Fibroblast of lung (primary cell): ENCODE measurements around the gene RIPK4. TPM values are rescaled to one million over a fixed set of nuclear protein-coding genes. Genes with fewer than 3 reads are reported as not detected.

ENCODE experiments used
- DNase-seq, 2 donors: peaks; one replicate each; pipeline versions ENCODE4 v3.0.0 to v3.0.0-alpha.2; 2010; ENCODE audit warnings: low read depth in 2 of 2
- H2AFZ ChIP-seq: 2 replicates; pipeline ENCODE4 v1.5.1; 2012; ENCODE audit warnings: low read length, control low read depth, inconsistent platforms
- H3K27ac ChIP-seq: 2 replicates; pipeline ENCODE4 v1.5.1; 2011; ENCODE audit warnings: low read length, control low read depth; ENCODE audit not compliant: insufficient read depth
- H3K27me3 ChIP-seq: 2 replicates; pipeline ENCODE4 v1.5.1; 2011; ENCODE audit warnings: mild to moderate bottlenecking, low read length; ENCODE audit not compliant: control insufficient read depth, insufficient read depth
- H3K36me3 ChIP-seq: 2 replicates; pipeline ENCODE4 v1.5.1; 2011; ENCODE audit warnings: low read length; ENCODE audit not compliant: control insufficient read depth, insufficient read depth
- H3K4me1 ChIP-seq: 2 replicates; pipeline ENCODE4 v1.5.1; 2011; ENCODE audit warnings: low read length; ENCODE audit not compliant: control insufficient read depth, insufficient read depth; ENCODE audit errors: extremely low read depth
- H3K4me2 ChIP-seq: 2 replicates; pipeline ENCODE4 v1.5.1; 2011; ENCODE audit warnings: low read length, control low read depth; ENCODE audit not compliant: insufficient read depth; ENCODE audit errors: extremely low read depth
- H3K4me3 ChIP-seq, 4 experiments: fragments of 200-600 bp in 1 of 4; sonication (generic) in 1 of 4; replicated peaks in 1 of 4; 2 replicates each; pipeline ENCODE4 v1.5.1; 2011 to 2016; ENCODE audit warnings: low read length in 4 of 4, low read depth in 3 of 4, mild to moderate bottlenecking in 3 of 4, control low read depth in 2 of 4, inconsistent platforms in 1 of 4, mixed read lengths in 1 of 4; ENCODE audit not compliant: insufficient read depth in 1 of 4; ENCODE audit errors: control extremely low read depth in 1 of 4
- H3K79me2 ChIP-seq: 2 replicates; pipeline ENCODE4 v1.5.1; 2012; ENCODE audit warnings: mild to moderate bottlenecking, low read length, inconsistent platforms; ENCODE audit not compliant: control insufficient read depth, insufficient read depth
- H3K9ac ChIP-seq: 2 replicates; pipeline ENCODE4 v1.5.1; 2011; ENCODE audit warnings: mild to moderate bottlenecking, low read length, control low read depth; ENCODE audit not compliant: insufficient read depth
- H3K9me3 ChIP-seq: 2 replicates; pipeline ENCODE4 v1.5.1; 2012; ENCODE audit warnings: low read depth, low read length; ENCODE audit not compliant: control insufficient read depth, insufficient read depth
- H4K20me1 ChIP-seq: 2 replicates; pipeline ENCODE4 v1.5.1; 2011; ENCODE audit warnings: low read length; ENCODE audit not compliant: control insufficient read depth, insufficient read depth; ENCODE audit errors: extremely low read depth
- EZH2 ChIP-seq: IDR thresholded peaks from 2 replicates; pipeline ENCODE4 v1.5.1; 2012; ENCODE audit warnings: low read length, control low read depth, mild to moderate bottlenecking; ENCODE audit errors: missing control alignments
- polyA plus RNA-seq, 2 donors: library from polyadenylated mRNA; depleted of rRNA in 1 of 2; stranded (reverse) in 1 of 2; unstranded in 1 of 2; fragments of >200 nt; gene quantifications; 2 replicates each; pipeline ENCODE4 v1.2.1, GENCODE V29; 2011 to 2012; ENCODE audit warnings: missing spikeins in 1 of 2
- total RNA-seq: library from RNA; depleted of rRNA; stranded (reverse); fragments of >200 nt; gene quantifications from 2 replicates; pipeline ENCODE4 v1.2.1, GENCODE V29; 2014
- TF ChIP-seq, protein P1 (sequence below), 2 donors: IDR thresholded peaks in 1 of 2; conservative IDR thresholded peaks in 1 of 2; 1 replicate in 1 of 2; 2 replicates in 1 of 2; pipeline ENCODE4 v1.5.1; 2011 to 2012; ENCODE audit warnings: low read length in 2 of 2, control low read depth in 1 of 2, inconsistent platforms in 1 of 2, low read depth in 1 of 2, mild to moderate bottlenecking in 1 of 2

RIPK4 gene
- total and polyA plus RNA-seq, 2 donors (not counting 1 experiment from before 2014, with no cell fraction given), result under 0.01 TPM; not detected in 1

DNA sequence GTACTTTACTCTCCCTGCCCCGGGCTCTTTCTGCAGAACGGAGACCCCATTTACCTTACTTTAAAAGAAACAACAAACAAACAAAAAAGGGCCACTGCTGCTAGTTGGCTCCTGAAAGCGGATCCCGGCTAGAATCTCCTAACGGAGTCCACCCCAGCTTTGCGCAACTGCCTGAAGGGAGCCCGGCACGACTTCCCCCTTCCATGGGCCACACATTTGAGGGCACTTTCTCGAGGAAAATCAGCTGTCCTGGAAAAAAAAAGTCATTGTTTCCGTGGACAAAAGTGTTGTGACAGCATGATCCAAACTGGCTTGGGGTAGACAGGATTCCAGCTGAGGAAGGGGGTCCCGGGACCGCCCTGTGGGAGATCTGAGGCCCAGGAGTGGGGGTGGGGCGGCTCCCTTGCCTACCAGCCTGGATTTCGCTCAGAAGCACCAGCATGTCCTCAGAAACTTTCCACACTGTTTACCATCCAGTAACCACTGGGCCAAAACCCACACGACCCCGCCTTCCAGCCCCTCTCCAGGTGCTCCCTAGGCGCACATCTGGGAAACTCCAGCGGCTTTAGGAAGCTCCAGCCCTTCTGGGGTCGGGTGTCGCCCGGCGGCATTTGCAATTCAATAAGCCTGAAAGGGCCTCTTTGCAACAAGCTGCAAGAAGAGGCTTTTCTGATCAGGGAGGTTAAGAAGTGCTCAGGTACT, 4.8 kb downstream of the RIPK4 start:
- Histone ChIP-seq H3K4me2 (no peak overlapping the region), H3K27ac (no peak overlapping the region), H3K9ac (no peak overlapping the region), H3K4me3 (no peak overlapping the region), H3K36me3 (no peaks in the 10 kb centered on the region), H3K27me3 (peaks cover 40% of the 10 kb centered on the region), H3K79me2 (no peaks in the 10 kb centered on the region), H3K4me1 (no peaks in the 10 kb centered on the region), H4K20me1 (no peaks in the 10 kb centered on the region), H3K9me3 (no peaks in the 10 kb centered on the region), H2AFZ (no peak overlapping the region)
- no peak for DNase-seq
- TF ChIP-seq, protein P1, sequence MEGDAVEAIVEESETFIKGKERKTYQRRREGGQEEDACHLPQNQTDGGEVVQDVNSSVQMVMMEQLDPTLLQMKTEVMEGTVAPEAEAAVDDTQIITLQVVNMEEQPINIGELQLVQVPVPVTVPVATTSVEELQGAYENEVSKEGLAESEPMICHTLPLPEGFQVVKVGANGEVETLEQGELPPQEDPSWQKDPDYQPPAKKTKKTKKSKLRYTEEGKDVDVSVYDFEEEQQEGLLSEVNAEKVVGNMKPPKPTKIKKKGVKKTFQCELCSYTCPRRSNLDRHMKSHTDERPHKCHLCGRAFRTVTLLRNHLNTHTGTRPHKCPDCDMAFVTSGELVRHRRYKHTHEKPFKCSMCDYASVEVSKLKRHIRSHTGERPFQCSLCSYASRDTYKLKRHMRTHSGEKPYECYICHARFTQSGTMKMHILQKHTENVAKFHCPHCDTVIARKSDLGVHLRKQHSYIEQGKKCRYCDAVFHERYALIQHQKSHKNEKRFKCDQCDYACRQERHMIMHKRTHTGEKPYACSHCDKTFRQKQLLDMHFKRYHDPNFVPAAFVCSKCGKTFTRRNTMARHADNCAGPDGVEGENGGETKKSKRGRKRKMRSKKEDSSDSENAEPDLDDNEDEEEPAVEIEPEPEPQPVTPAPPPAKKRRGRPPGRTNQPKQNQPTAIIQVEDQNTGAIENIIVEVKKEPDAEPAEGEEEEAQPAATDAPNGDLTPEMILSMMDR (conservative IDR thresholded peaks at IDR 0.05 in 1 of 2, IDR thresholded peaks at IDR 0.05 in 1 of 2; ENCODE audit: low read depth in 1 of 2, low read length in 2 of 2), result no peak
- no peak for TF ChIP-seq EZH2

DNA sequence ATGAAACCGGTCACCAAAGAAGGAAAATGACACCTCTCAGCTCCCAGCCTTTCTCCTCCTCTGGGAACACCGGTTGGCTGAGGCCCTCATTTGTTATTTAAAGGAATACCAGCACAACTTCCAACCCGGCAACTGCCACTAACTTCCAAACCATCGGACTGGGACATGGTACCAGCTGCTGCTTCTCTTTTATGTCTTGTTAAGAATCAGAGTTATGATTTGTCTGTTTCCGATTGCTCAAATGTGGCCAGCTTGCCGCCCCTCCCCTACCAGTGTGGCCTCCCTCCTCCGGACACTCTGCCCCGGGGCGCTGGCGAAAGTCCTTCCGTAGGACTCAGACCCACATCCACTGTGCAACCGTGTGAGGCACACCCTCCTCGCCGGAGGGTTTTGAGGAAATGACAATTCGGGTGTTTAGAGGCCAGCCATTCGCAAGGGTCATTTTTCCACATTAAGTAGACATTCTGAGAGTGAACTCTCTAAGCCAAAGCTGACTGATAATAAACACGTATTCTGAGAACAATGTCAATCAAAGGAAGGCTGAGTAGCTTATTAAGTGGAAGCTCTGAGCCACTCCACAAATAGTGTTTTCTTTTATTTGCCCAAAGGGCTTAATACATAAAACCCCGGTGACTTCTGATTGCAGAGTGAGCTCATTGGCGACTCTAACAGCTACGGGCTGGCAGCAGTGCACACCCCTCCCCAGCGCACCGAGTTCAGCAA, 5.5 kb downstream of the RIPK4 start:
- no peak for DNase-seq
- Histone ChIP-seq H2AFZ (no peak overlapping the region), H3K9ac (no peak overlapping the region), H4K20me1 (no peaks in the 10 kb centered on the region), H3K9me3 (no peaks in the 10 kb centered on the region), H3K27me3 (peaks cover 35% of the 10 kb centered on the region), H3K4me1 (no peaks in the 10 kb centered on the region), H3K4me2 (no peak overlapping the region), H3K36me3 (no peaks in the 10 kb centered on the region), H3K27ac (no peak overlapping the region), H3K79me2 (no peaks in the 10 kb centered on the region), H3K4me3 (no peak overlapping the region)
- TF ChIP-seq EZH2, result peak; percentile 62
- TF ChIP-seq, protein P1 (conservative IDR thresholded peaks at IDR 0.05 in 1 of 2, IDR thresholded peaks at IDR 0.05 in 1 of 2; ENCODE audit: low read depth in 1 of 2, low read length in 2 of 2), result no peak

DNA sequence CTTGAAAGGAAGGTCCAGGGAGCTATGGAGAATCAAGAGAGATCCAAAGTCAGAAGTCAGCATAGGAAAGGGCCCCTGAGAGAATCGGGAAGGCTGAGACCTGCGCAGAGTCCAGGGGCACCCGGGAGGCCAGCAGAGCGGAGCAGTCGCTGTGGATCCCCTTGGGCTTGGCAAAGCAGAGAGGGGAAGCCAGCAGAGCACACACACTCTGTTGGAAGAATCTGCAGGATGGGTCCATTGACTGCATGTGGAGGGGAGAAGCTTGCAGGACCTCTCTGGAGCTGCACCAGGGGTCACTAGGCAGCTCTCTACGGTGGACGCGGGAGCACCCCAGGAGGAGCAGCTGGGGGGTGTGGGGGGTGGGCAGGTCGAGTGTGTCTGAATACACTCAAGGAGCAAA, 6.4 kb downstream of the RIPK4 start:
- Histone ChIP-seq H3K79me2 (no peaks in the 10 kb centered on the region), H3K4me1 (no peaks in the 10 kb centered on the region), H3K4me2 (no peak overlapping the region), H4K20me1 (no peaks in the 10 kb centered on the region), H3K27me3 (peaks cover 26% of the 10 kb centered on the region), H3K36me3 (no peaks in the 10 kb centered on the region), H2AFZ (no peak overlapping the region), H3K4me3 (no peak overlapping the region), H3K27ac (no peak overlapping the region), H3K9ac (no peak overlapping the region), H3K9me3 (no peaks in the 10 kb centered on the region)
- DNase-seq, result no peak
- TF ChIP-seq, protein P1 (conservative IDR thresholded peaks at IDR 0.05 in 1 of 2, IDR thresholded peaks at IDR 0.05 in 1 of 2; ENCODE audit: low read depth in 1 of 2, low read length in 2 of 2), result no peak
- no peak for TF ChIP-seq EZH2
